Activated T-cell treated with anti-CD3 and anti-CD28 coated beads, Interleukin-2, amount 50 U/mL, for 72 hours (primary cell): ENCODE measurements around the gene SSMEM1. TPM values are rescaled to one million over a fixed set of nuclear protein-coding genes. Genes with fewer than 3 reads are reported as not detected.
"Not testable (repeated sequence)": the region's sequence is repeated elsewhere in the genome, so short reads cannot be mapped to it uniquely, and the experiment has no call there.

Source experiments
- ATAC-seq, 2 donors: fragments of 150-1000 bp; cut with Tn5 transposase; replicated peaks in 1 of 2; 2 replicates each; pipeline ENCODE4 v1.10.0; 2021; ENCODE audit warnings: moderate library complexity in 2 of 2, mild to moderate bottlenecking in 1 of 2
- DNase-seq, 2 donors: peaks; one replicate each; pipeline ENCODE4 v3.0.0; 2021 to 2022; ENCODE audit warnings: mixed read lengths in 1 of 2
- H3K27ac Mint-ChIP-seq: one replicate; pipeline ENCODE4 v1.8.0; 2022; ENCODE audit warnings: mild to moderate bottlenecking, moderate library complexity, mixed read lengths
- H3K27me3 Mint-ChIP-seq: one replicate; pipeline ENCODE4 v1.8.0; 2022; ENCODE audit warnings: low read depth, mixed read lengths
- H3K36me3 Mint-ChIP-seq, 2 donors: one replicate each; pipeline ENCODE4 v1.8.0; 2022; ENCODE audit warnings: mixed read lengths in 2 of 2, mild to moderate bottlenecking in 1 of 2; ENCODE audit not compliant: insufficient read depth in 2 of 2
- H3K4me1 Mint-ChIP-seq: one replicate; pipeline ENCODE4 v1.8.0; 2022; ENCODE audit warnings: low read depth, mixed read lengths
- H3K4me3 Mint-ChIP-seq, 2 donors: one replicate each; pipeline ENCODE4 v1.8.0; 2022; ENCODE audit warnings: mild to moderate bottlenecking in 2 of 2, mixed read lengths in 2 of 2, moderate library complexity in 2 of 2
- H3K9me3 Mint-ChIP-seq, 2 donors: one replicate each; pipeline ENCODE4 v1.8.0; 2022; ENCODE audit warnings: mixed read lengths in 2 of 2
- total RNA-seq, 2 donors: library from RNA; stranded (reverse); gene quantifications; one replicate each; pipeline ENCODE4 v1.2.3, GENCODE V29; 2022

The SSMEM1 gene
- total RNA-seq, 2 donors from 2014 or later = not detected

- Mint-ChIP-seq H3K27ac (no peak overlapping the region), H3K36me3 (no peaks in the 10 kb centered on the region), H3K4me3 (no peak overlapping the region), H3K9me3 (no peaks in the 10 kb centered on the region), H3K4me1 (no peaks in the 10 kb centered on the region), H3K27me3 (no peaks in the 10 kb centered on the region)
- ATAC-seq (no peak), DNase-seq (no peak)
Observed at GRCh38 chr7:130218806-130219620, 11.4 kb downstream of the SSMEM1 start.

- DNase-seq (no peak), ATAC-seq (no peak)
- Mint-ChIP-seq H3K4me1 (no peaks in the 10 kb centered on the region), H3K27ac (no peak overlapping the region), H3K4me3 (no peak overlapping the region), H3K36me3 (no peaks in the 10 kb centered on the region), H3K27me3 (no peaks in the 10 kb centered on the region), H3K9me3 (no peaks in the 10 kb centered on the region)
Observed at GRCh38 chr7:130219871-130220270, 12.2 kb downstream of the SSMEM1 start.

- H3K4me1 Mint-ChIP-seq = no peaks in the 10 kb centered on the region
- DNase-seq (no peak), ATAC-seq (no peak)
- H3K27ac Mint-ChIP-seq = no peak overlapping the region
- no peak overlapping the region for H3K4me3 Mint-ChIP-seq
- H3K9me3 Mint-ChIP-seq = no peaks in the 10 kb centered on the region
- H3K36me3 Mint-ChIP-seq = no peaks in the 10 kb centered on the region
- H3K27me3 Mint-ChIP-seq = no peaks in the 10 kb centered on the region
Observed at GRCh38 chr7:130221746-130222145, 14.1 kb downstream of the SSMEM1 start.

GRCh38 chr7:130223646-130224045 lies 16.0 kb downstream of the SSMEM1 start:
- no peak overlapping the region for H3K27ac Mint-ChIP-seq
- H3K36me3 Mint-ChIP-seq = no peaks in the 10 kb centered on the region
- no peaks in the 10 kb centered on the region for H3K27me3 Mint-ChIP-seq
- H3K4me1 Mint-ChIP-seq = no peaks in the 10 kb centered on the region
- H3K4me3 Mint-ChIP-seq = no peak overlapping the region
- no peaks in the 10 kb centered on the region for H3K9me3 Mint-ChIP-seq
- DNase-seq (no peak), ATAC-seq (no peak)

- ATAC-seq = no peak
- Mint-ChIP-seq H3K27ac (no peak overlapping the region), H3K4me3 (no peak overlapping the region), H3K4me1 (no peaks in the 10 kb centered on the region), H3K27me3 (no peaks in the 10 kb centered on the region), H3K9me3 (no peaks in the 10 kb centered on the region), H3K36me3 (no peaks in the 10 kb centered on the region)
- no peak for DNase-seq
Observed at GRCh38 chr7:130224210-130224609, 16.6 kb downstream of the SSMEM1 start.

- DNase-seq, H3K36me3 Mint-ChIP-seq, H3K27ac Mint-ChIP-seq, ATAC-seq, H3K4me3 Mint-ChIP-seq, H3K4me1 Mint-ChIP-seq, H3K9me3 Mint-ChIP-seq, H3K27me3 Mint-ChIP-seq: not testable (repeated sequence)
Observed at GRCh38 chr7:130224923-130225322, 17.3 kb downstream of the SSMEM1 start.

- H3K9me3 Mint-ChIP-seq = no peaks in the 10 kb centered on the region
- H3K4me1 Mint-ChIP-seq = no peaks in the 10 kb centered on the region
- H3K27me3 Mint-ChIP-seq = no peaks in the 10 kb centered on the region
- no peaks in the 10 kb centered on the region for H3K36me3 Mint-ChIP-seq
- no peak overlapping the region for H3K4me3 Mint-ChIP-seq
- ATAC-seq = peak in 1 of 2 donors; percentile 23
- no peak overlapping the region for H3K27ac Mint-ChIP-seq
- DNase-seq = no peak
Observed at GRCh38 chr7:130226333-130226732, 18.7 kb downstream of the SSMEM1 start.

- H3K27ac Mint-ChIP-seq = no peak overlapping the region
- H3K9me3 Mint-ChIP-seq = no peaks in the 10 kb centered on the region
- no peak for ATAC-seq
- no peak overlapping the region for H3K4me3 Mint-ChIP-seq
- H3K27me3 Mint-ChIP-seq = no peaks in the 10 kb centered on the region
- no peaks in the 10 kb centered on the region for H3K36me3 Mint-ChIP-seq
- DNase-seq = no peak
- no peaks in the 10 kb centered on the region for H3K4me1 Mint-ChIP-seq
Observed at GRCh38 chr7:130227883-130228575, 20.4 kb downstream of the SSMEM1 start.

GRCh38 chr7:130228840-130229502 lies 21.3 kb downstream of the SSMEM1 start:
- no peak for DNase-seq
- no peaks in the 10 kb centered on the region for H3K36me3 Mint-ChIP-seq
- H3K4me3 Mint-ChIP-seq = no peak overlapping the region
- no peak overlapping the region for H3K27ac Mint-ChIP-seq
- no peaks in the 10 kb centered on the region for H3K27me3 Mint-ChIP-seq
- H3K9me3 Mint-ChIP-seq = no peaks in the 10 kb centered on the region
- H3K4me1 Mint-ChIP-seq = no peaks in the 10 kb centered on the region
- ATAC-seq = no peak

- H3K27ac Mint-ChIP-seq, H3K9me3 Mint-ChIP-seq: not testable (repeated sequence)
Observed at GRCh38 chr7:130229981-130230380, 22.3 kb downstream of the SSMEM1 start.

GRCh38 chr7:130231792-130232191 lies 24.1 kb downstream of the SSMEM1 start:
- no peak overlapping the region for H3K27ac Mint-ChIP-seq
- no peaks in the 10 kb centered on the region for H3K9me3 Mint-ChIP-seq
- H3K4me3 Mint-ChIP-seq = no peak overlapping the region
- ATAC-seq (no peak), DNase-seq (no peak)
- peaks cover 7% of the 10 kb centered on the region for H3K27me3 Mint-ChIP-seq
- H3K4me1 Mint-ChIP-seq = no peaks in the 10 kb centered on the region
- no peaks in the 10 kb centered on the region for H3K36me3 Mint-ChIP-seq

More at GRCh38 chr7:130229981-130230380, 22.3 kb downstream of the SSMEM1 start:
- not testable (repeated sequence) for H3K36me3 Mint-ChIP-seq, ATAC-seq, DNase-seq, H3K4me1 Mint-ChIP-seq, H3K27me3 Mint-ChIP-seq, H3K4me3 Mint-ChIP-seq

- H3K27ac Mint-ChIP-seq = no peak overlapping the region
- no peak overlapping the region for H3K4me3 Mint-ChIP-seq
Observed at GRCh38 chr7:130232209-130232608, 24.5 kb downstream of the SSMEM1 start.

GRCh38 chr7:130234078-130234477 lies 26.4 kb downstream of the SSMEM1 start:
- peaks cover 7% of the 10 kb centered on the region for H3K27me3 Mint-ChIP-seq
- H3K9me3 Mint-ChIP-seq = no peaks in the 10 kb centered on the region
- ATAC-seq (no peak), DNase-seq (no peak)
- no peak overlapping the region for H3K4me3 Mint-ChIP-seq
- H3K36me3 Mint-ChIP-seq = no peaks in the 10 kb centered on the region
- H3K4me1 Mint-ChIP-seq = no peaks in the 10 kb centered on the region
- no peak overlapping the region for H3K27ac Mint-ChIP-seq

More at GRCh38 chr7:130232209-130232608, 24.5 kb downstream of the SSMEM1 start:
- ATAC-seq (no peak), DNase-seq (no peak)
- no peaks in the 10 kb centered on the region for H3K9me3 Mint-ChIP-seq
- peaks cover 7% of the 10 kb centered on the region for H3K27me3 Mint-ChIP-seq
- H3K36me3 Mint-ChIP-seq = no peaks in the 10 kb centered on the region
- H3K4me1 Mint-ChIP-seq = no peaks in the 10 kb centered on the region
